ENCODE data around the gene NANOGP8.

NANOGP8 gene

GRCh38 chr15:35102186-35102585 is 17.1 kb upstream of the NANOGP8 start:
- in situ Hi-C loops (cut with MboI; ENCODE audit: low sequenced_read_pairs, unreplicated experiment) = no loop called here
- no peak for TF ChIP-seq CTCF (IDR thresholded peaks at IDR 0.05; ENCODE audit: borderline replicate concordance, control extremely low read depth, extremely low read depth, insufficient read depth, missing control alignments)
- no peak for DNase-seq (ENCODE audit: low spot score)

DNA sequence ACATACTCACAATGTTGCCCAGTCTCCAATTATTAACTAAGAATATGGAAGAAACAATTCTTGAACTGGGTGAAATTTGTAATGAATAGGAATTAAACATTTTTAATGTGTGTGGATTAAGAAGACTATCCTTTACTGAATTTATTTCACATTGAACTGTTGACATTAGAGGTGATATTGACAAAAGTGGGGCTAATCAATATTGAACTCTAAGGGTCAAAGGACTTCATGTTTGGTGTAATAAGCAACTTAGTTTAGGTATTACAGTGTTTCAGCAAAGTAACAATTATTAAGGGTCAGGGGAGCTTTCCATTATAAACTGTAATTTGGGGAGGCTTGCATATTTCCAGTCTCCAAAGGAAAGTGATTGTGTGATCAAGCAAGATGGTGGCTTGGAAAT is 16.2 kb upstream of the NANOGP8 start:
- in situ Hi-C loops (cut with MboI; ENCODE audit: low sequenced_read_pairs, unreplicated experiment) = no loop called here
- no peak for DNase-seq (ENCODE audit: low spot score)
- no peak for TF ChIP-seq CTCF (IDR thresholded peaks at IDR 0.05; ENCODE audit: borderline replicate concordance, control extremely low read depth, extremely low read depth, insufficient read depth, missing control alignments)

- TF ChIP-seq CTCF (IDR thresholded peaks at IDR 0.05; ENCODE audit: borderline replicate concordance, control extremely low read depth, extremely low read depth, insufficient read depth, missing control alignments) = no peak
- no peak for DNase-seq (ENCODE audit: low spot score)
- in situ Hi-C loops (cut with MboI; ENCODE audit: low sequenced_read_pairs, unreplicated experiment) = loop anchor here (25.0 kb wide), 1 partner anchor 189 kb away; no protein-coding TSS in a partner anchor
Observed at GRCh38 chr15:35098737-35099136, 13.6 kb upstream of the NANOGP8 start.

DNA sequence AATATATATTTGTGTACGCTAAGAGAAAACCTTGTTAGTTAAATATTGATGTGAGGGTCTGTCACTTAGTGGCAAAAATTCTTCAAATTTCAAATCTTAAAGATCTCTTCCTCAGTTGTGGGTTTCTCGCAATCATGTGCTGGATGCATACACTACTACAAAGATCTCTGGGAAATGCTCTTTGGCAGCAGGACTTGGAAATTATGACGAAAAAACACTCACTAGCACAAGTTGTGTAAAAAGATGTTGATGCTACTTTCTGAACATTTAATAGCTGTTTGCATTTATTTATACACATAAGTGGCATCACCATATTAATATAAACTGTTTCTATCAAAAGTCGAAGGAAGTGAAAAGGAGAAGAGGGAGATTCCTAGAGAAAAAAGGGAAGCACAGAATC is 10.8 kb upstream of the NANOGP8 start:
- no peak for DNase-seq (ENCODE audit: low spot score)
- no peak for TF ChIP-seq CTCF (IDR thresholded peaks at IDR 0.05; ENCODE audit: borderline replicate concordance, control extremely low read depth, extremely low read depth, insufficient read depth, missing control alignments)
- in situ Hi-C loops (cut with MboI; ENCODE audit: low sequenced_read_pairs, unreplicated experiment) = loop anchor here (25.0 kb wide), 1 partner anchor 191 kb away; no protein-coding TSS in a partner anchor

DNA sequence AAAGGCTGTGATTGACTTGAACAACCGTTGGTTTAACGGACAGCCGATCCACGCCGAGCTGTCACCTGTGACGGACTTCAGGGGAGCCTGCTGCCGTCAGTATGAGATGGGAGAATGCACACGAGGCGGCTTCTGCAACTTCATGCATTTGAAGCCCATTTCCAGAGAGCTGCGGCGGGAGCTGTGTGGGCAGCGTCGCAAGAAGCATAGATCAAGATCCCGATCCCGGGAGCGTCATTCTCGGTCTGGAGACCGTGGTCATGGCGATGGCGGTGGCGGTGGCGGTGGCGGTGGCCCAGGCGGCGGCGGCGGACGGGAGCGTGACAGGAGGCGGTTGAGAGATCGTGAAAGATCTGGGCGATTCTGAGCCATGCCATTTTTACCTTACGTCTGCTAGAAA is 7.8 kb upstream of the NANOGP8 start:
- no peak for TF ChIP-seq CTCF (IDR thresholded peaks at IDR 0.05; ENCODE audit: borderline replicate concordance, control extremely low read depth, extremely low read depth, insufficient read depth, missing control alignments)
- no peak for DNase-seq (ENCODE audit: low spot score)
- in situ Hi-C loops (cut with MboI; ENCODE audit: low sequenced_read_pairs, unreplicated experiment) = loop anchor here (25.0 kb wide), 1 partner anchor 194 kb away; no protein-coding TSS in a partner anchor

- no peak for DNase-seq (ENCODE audit: low spot score)
- in situ Hi-C loops (cut with MboI; ENCODE audit: low sequenced_read_pairs, unreplicated experiment) = loop anchor here (25.0 kb wide), 1 partner anchor 195 kb away; no protein-coding TSS in a partner anchor
- TF ChIP-seq CTCF (IDR thresholded peaks at IDR 0.05; ENCODE audit: borderline replicate concordance, control extremely low read depth, extremely low read depth, insufficient read depth, missing control alignments) = no peak
Observed at GRCh38 chr15:35092311-35092710, 7.2 kb upstream of the NANOGP8 start.

Measured in GM13976 (cell line).